RPMI8226 (cell line): Measurements from ENCODE around the gene GALNT9.
"Not testable (repeated sequence)": the region's sequence is repeated elsewhere in the genome, so short reads cannot be mapped to it uniquely, and the experiment has no call there.

ENCODE experiments used
- DNase-seq: peaks from one replicate; pipeline ENCODE4 v3.0.0-alpha.2; 2015

Gene GALNT9

DNA sequence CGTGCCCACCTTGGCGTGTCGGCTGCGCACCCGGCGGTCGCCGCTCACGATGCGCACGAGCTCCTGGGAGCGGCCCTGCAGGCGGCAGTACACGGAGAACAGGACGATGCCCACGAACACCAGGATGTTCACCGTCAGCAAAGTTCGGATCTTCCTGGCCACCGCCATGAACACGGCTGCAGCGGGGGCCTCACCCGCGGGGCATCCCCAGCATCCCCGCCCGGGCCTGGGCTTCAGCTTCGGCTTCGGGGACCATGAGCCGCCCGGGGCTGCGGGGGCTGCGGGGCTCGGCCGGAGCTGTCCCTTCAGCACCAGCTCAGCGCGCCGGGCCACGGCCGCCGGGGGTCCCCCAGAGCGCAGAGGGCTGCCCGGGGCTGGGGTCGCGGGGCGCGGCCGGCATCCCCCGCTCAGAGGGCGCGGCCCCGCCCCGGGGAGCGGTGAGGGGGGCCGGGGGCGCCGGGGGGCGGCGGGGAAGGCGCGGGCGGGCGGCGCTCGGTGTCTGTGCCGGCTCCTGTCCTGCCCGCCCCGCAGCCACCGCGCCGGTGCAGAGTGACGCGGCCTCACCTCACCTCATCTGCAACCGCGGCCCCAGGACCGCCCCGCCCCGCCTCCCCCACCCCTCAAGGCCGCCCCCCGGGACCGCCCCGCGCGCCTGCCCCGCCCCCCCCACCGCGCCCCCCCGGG is at the start of gene GALNT9:
GALNT9 (minus strand) TSS at position 554 of the 684 bp plus-strand sequence; CDS start at position 168, 386 bp downstream.
- no peak for DNase-seq

DNA sequence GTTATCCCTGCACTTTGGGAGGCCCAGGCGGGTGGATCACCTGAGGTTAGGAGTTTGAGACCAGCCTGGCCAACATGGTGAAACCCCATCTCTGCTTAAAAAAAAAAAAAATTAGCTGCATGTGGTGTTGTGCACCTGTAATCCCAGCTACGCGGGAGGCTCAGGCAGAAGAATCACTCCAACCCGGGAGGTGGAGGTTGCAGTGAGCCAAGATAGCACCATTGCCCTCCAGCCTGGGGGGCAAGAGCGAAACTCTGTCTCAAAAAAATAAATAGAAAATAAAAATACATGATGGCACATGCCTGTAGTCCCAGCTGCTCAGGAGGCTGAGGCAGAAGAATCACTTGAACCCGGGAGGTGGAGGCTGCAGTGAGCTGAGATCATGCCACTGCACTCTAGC is 49.7 kb upstream of the GALNT9 start:
- not testable (repeated sequence) for DNase-seq

DNA sequence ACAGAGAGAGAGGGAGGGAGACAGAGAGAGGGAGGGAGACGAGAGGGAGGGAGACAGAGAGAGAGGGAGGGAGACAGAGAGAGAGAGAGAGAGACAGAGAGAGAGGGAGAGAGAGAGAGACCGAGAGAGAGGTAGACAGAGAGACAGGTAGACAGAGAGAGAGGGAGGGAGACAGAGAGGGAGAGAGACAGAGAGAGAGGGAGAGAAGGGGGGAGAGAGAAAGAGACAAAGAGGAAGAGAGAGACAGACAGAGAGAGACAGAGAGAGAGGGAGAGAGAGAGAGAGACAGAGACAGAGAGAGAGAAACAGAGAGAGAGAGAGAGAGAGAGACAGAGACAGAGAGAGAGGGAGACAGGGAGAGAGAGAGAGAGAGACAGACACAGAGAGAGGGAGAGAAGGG is 47.8 kb upstream of the GALNT9 start:
- no peak for DNase-seq

DNA sequence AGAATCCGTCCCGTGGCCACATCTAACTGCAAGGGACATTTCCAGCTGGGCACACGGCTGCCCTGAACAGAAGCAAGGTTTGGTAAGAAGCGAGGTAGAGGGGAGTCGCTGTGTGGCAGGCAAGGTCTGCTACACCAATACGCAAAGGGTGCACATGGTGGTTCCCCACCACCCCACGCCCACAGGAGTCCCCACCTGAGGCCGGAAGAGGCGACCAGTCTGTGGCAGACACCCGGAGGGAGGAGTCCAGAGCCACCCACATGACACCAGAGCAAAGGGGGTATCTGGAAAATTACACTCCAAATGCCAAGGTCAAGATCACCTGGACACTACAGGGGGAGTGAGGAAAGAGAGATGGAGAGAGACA is 47.1 kb upstream of the GALNT9 start:
- DNase-seq, result no peak

DNA sequence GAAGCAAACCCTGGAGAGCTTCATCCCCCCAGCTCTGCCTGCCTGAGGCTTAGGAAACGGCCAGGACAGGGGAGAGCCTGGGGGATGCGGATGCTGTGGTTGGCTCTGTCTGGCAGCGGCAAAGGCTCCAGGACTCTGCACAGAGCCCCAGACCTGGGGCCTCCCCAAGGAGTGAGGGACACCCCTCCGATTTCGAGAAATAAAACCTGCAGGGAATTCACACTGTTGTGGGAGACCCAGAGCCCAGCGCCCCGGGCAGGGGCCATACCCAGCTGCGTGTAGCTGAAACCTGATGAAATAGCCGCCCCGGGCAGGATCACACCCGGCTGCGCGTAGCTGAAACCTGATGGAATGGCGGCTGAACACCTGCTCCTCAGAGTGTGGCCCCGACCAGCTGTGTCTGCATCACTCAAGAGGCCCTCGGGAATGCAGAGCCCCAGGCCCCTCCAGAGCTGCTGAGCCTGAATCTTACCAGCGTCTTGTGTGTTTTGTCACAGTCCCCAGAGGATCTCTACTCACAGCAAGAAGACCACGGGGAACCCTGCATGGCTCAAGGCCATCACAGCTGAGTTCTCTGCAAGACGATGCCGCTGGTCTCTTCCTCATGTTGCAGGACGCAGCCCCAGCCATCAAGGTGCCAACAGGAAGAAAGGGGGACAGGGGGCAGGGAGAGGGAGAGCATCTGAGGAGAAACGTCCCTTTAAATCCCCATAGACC is 46.5 kb upstream of the GALNT9 start:
- DNase-seq, result no peak

DNA sequence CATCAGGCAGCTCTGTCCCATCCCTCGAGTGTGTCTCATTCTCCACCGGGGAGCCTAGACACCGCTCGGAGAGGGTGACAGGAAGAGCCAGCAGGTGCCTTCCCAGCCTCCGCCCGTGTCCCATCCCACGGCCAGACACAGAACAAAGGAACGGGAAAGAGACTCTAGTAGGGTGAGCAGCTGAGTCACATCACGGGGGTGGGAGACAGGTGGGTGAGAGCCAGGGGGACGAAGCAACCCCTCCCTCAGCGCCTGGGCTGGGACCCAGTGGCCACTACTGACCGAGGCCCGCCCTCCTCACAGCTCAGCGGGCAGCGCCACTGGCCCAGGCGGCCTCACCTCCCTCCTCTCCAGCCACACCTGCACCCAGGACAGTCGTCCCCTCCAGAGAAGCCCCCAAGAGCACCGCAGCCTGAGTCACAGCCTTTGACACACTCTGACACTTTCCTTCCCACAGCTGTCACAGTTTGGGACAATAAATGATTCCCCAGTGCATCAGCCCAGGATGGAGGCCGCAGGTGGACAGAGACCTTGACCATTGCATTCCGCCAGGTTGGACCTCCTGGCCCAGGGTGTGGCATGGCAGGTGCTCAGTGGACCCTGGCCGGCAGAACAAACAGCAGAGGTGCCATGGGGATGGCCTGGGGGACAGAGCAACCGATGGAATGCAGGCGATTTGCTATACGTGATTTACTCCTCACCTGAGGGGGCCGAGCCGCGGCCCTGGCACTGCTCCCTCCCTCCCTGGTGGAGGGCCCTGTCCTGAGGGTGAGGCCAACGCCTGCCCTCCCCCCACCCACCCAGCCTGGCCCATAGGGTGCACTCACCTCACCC is 45.4 kb upstream of the GALNT9 start:
- DNase-seq, result no peak

DNA sequence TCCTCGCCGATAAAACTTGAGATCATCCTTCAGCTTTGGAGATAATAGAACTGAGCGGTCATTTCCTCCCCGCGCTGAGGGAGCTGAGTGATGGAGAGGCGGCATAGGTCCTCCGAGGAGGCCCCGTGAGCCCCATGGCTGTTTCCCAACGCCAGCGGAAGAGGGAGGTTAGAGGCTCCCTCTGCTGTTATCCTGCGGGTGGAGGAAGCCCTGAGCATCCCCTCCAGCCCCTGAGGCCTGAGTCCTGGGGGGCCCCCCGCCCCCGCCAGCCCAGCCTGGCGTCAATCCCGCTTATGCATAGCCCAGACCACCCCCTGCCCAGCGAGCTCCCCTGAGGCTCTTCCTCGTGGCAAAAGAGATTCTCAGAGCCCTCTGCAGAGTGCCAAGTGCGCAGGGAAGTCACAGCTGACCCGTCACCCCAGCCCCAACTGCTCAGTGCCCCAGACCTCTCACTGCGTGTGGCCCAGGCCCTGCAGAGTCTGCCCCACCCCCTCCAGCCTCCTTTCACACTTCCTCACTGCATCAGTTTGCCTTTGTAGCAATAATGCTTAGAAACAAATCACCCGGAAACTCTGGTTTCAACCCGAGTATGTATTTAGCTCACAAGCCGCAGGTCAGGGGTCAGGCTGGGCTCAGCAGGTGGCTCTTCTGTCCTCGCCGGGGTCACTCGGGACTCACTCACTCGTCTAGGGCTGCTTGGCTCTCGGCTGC is 44.7 kb upstream of the GALNT9 start:
- no peak for DNase-seq

DNA sequence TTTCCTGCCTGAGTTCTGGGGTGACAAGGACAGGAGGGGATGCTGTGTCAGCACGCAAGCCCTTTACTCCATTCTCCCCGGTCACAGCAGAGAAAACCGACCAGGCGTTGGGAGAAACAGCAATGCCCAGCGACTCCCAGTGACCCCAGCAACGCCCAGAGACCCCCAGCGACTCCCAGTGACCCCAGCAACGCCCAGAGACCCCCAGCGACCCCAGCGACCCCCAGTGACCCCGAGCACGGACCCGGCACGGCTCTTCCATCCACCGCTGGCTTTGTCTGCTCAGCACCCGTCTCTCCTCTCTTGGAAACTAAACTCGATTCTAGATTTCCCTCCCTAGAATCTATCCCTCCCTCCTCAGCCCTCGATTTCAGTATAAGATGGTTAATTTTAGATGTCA is 38.5 kb upstream of the GALNT9 start:
- no peak for DNase-seq

DNA sequence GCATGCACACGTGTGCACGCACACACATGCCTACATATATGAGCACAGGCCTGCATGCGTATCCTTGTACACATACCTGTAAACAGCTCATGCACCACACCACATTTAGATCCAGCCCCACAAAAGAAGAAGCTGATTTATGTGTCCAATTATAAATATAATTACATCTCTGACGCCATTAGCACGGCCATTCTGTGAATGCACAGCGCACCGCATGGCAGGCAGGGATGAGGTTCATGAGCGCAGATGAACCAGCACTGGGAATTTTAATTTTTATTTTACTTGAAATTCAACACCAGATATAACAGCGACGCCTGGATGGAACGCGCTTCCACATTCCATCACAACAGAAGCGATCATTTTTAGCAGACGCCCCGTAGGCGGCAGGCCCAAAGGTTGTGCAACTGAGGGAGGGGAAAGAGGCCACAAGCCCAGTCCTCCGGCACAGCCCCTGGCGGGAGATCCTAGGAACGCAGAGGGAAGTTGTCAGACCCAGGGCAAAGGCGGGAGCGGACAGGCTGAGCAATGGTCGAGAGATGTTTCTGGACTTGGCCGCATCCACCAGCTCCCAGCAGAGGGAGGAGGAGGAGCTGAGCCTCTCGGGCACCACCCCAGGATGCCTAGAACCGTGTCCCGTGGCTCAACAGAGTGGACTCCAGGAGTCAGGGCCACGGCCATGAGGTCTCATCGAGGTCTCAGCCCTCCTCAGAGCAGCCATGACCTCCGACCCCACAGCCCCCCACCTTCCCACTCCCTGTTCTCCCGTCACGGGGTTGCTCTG is 37.9 kb upstream of the GALNT9 start:
- DNase-seq, result no peak

DNA sequence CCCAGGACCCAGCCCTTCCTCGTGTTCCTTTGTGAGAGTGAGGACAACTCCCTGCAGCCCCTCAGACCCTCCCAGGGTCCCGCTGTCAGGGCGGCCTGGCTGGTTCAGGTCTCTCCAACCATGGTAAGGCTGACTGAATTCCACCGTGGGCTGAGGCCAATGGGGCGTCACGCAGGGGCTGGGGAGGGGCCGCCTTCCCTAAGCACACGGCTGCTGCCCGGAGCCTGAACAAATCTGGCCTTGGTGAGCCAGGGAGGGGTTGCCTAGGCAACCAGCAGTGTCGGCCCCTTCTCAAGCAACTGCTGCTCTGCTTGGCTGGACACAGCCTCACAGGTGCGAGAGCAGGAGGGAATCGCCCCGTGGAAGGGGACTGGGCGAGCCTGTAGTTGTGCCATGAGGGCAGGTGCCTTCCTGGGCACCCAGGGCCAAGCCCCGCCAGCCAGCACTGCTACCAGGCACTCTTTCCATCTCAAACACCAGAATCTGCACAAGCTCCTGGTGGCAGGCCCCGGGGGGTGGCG is 37.0 kb upstream of the GALNT9 start:
- DNase-seq, result no peak

DNA sequence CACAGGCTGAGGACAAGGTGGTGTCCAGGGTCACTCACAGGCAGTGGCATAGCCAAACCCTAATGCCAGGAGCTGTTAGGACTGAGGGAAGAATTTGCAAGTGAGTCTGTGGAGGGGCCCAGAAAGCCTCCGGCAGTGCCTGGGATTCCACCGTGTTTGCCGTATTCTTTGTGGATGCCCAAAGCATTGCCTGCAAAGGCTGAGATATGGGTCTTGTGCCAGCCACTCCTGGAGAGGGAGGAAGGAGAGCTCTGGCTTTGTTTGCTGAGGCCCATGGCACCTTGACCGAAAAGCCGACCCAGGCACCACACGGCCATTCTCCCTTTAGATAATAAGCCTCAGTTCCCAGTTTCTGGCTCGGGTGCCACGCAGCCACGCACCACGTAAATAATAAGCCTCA is 35.8 kb upstream of the GALNT9 start:
- DNase-seq, result no peak

DNA sequence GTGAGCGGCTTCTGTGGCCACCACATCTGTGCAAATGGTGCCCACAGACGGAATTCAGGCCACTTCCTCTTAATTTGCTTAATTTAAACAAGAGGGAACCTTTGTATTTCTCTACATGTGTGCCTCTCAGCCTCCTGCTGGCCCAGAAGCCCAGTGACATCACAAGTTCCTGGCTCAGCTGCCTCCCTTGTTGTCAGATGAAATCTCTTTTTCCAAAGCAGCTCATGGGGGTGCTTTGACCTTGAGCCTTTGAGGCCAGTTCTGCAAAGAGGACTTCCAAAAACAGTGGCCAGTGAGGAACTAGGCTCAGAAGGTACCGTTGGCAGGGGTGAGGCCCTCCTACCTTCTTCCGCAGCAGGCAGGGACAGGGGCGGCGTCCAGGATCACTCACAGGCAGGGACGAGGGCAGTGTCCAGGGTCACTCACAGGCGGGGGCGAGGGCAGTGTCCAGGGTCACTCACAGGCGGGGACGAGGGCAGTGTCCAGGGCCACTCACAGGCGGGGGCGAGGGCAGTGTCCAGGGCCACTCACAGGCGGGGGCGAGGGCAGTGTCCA is 35.0 kb upstream of the GALNT9 start:
- no peak for DNase-seq

DNA sequence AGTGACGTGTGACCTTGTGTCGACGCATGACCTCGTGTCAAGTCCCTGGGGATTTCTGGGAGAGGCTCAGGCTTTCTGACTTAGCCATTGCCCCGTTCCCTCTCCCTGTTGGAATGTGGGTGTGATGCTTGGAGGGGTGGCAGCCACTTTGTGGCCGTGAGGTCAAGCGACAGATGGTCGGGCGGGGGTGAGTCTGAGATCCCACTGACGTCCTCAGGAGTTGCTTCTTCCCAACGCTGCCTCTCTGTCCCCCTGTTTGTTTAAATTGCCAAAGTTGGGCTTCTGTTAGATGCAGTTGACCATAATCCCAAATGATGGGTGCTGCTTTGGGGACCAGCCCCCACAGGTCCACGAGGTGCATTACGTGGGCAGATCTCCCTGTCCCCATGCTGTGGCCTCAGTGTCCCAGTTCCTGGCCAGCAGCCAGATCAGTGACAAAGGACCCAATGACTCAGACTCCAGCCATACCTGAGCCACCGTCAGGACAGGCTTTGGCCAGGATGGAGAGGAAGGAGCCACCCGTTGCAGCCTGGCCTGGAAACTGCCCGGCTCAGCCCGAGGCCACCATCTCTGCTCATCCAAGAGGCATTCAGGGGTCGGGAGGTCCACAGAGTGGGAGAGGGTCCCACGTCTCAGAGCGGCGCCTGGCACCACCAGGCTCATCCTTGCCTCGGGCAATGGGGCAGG is 34.4 kb upstream of the GALNT9 start:
- no peak for DNase-seq

DNA sequence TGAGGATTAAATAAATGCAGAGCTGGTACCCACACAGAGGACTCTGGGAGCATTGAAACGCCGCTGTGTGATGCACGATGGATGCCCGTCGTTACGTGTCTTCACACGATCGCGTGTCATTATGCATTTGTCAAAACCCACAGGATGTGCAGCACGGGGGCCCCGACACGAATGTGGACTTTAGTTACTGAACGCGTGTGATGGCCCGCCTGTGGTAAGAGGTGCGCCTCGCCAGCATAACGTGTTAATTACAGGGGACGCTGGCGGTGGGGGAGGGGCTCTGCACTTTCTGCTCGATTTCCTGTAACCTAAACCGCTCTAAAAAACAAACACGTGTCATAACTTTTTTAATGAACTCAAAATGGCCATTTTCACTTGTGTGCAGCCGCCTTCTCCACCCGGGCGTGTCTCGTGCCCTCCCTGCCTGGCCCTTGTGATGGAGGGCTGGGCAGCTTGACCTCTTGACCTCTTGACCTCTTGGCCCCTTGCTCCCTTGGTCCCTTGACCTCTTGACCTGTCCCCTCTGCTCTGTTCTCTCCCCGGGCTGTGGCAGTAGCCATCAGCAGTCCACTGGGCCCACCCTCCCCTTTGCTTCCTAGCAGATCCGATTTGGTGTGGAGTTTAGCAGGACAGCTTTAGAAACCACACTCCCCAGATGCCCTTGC is 33.7 kb upstream of the GALNT9 start:
- no peak for DNase-seq

DNA sequence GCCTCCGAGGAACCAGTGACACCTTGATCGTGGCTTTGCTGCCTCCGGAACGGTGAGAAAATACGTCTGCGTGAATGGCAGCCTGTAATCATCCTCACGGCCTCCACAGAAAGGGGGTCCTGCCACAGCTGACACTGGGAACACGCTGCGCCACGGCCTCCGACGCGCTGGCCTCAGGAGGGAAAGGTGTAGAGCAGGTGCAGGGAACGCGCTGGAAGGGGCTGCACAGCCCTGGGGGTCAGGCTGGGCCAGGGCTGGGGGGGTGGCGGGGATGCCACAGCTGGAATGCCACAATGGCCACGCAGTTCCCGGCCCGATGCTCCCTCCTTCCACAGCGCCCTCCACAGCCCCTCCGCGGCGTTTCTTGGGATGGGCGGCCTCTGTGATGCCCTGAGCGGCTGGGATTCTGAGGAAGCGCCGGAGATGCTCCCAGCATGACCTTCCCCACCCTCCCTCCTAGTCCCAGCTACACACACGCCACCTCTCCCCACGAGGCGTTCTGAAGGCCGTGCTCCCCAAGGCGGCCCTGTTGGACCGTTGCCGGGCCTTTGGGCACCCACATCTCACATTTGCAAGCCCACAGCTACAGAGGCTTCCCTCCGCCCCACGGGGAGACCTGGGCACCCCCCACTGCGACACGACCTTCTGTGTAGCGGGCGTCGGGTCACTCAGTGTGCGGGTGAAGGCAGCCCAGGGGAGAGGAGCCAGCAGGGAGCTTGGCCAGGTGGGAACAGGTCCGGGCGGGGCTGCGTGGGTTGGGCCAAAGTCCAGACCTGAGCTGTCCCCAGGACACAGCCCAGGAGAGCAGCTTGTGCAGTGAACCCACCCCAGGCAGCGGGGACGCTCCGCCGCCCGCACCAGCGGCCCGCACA is 31.8 kb upstream of the GALNT9 start:
- no peak for DNase-seq

DNA sequence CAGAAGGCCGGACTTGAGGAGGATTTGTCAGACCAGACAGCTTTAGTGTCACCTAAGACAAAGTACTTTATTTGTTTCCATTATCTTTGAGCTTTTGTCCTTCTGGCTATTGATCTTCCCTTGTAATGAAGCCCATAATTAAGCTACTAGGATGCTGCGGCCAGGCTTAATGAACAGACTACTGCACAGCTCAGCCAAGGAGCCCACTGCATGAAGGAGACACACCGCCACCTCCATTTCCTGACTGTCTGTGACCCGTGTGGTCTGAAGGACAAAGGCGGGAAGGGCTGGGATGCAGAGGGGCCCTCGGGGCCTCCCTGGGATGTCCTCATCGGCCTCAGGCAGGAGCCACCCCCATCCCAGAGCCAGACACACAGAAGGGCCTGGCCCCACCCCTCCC is 31.0 kb upstream of the GALNT9 start:
- no peak for DNase-seq

DNA sequence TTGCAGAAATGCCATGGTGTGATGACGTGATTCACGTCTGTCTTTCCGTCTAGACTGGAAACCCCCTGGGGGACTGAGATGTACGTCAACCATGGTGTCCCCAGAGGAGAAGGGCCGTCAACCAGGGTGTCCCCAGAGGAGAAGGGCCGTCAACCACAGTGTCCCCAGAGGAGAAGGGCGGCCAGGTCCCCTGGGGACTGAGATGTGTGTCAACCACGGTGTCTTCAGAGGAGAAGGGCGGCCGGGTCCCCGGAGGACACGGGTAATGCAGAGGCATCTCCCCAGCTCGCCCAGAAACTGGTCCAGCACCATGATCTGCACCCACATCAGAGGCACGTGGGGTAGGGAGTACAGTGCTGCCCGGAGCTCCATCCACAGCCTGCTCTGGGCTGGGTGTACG is 30.6 kb upstream of the GALNT9 start:
- DNase-seq, result no peak

DNA sequence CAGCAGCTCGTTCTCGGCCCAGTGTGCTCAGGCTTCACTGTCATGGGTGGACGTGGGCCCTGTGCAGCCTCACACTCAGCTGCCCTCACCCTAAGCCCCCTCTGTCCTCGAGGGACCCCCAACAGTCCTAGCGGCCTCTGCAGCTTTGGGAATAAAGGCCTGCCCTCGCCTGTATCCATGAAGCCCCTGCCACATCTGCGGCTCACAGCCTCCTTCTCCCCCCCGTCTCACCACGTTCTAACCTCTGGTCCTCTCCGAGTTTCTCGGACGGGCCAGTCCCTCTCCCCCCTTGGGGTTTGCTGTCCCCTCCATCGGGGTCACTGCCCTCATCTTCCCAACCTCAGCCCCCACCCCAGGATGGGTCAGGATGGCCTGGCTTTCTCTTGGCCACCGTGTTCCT is 30.2 kb upstream of the GALNT9 start:
- DNase-seq, result no peak
